Subcutaneous adipose tissue (tissue), 4 donors: Measurements from ENCODE around the gene OTOP3. TPM values are rescaled to one million over a fixed set of nuclear protein-coding genes. Genes with fewer than 3 reads are reported as not detected.

ENCODE experiments used
- CTCF ChIP-seq: fragments of 450-650 bp; IDR thresholded peaks from one replicate; pipeline ENCODE4 v1.5.1; 2016; ENCODE audit warnings: low read depth, mild to moderate bottlenecking, control low read depth, antibody characterized with exemption, moderate library complexity
- total RNA-seq, 4 donors: library from RNA; depleted of rRNA; stranded (reverse); fragments of >200 nt; gene quantifications; one replicate each; pipeline ENCODE4 v1.1.0, GENCODE V29; 2016

The OTOP3 gene
- total RNA-seq: not detected

DNA sequence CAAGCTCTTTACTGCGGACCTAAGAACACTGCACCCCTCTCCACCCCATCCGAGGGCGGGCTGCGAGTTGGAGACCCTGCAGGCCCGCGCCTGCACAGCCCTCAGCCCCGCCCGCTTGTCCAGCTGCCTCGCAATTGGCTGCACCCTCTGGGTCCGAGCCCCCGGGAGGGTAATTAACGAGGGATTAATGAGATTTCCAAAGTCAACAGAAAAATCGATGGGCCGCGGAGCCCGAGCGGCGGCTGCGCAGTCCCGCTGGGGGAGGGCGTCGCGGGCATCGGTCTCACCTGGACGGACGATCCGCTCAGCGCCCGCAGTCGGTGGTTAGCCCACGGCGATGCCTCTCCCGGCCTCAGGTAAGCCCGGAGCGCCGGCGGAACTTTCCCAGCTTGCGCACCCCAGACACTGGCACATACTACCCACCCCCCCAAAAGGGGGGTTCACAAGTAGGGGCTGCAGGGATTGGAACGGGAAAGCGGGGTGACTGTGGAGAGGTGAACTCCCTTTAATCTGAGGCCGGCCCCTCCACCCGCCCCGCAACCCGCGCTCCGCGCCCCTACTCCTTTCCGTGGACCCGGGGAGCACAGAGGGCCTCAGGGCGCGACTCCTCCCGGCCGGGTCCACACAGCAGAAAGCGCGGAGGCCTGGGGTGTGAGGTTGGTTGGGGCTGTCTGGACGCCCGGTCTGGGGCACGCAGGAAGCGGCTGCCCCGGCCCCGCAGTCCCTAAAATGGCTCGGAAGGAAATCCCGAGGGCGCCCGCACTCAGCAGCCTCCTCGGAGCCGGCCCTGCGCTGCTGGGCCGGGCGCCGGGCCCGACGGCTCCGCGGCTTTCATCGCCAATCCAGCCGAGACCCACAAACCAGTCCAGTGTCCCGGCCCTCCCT is at the start of gene OTOP3:
Gene OTOP3, plus strand, starts transcription at position 314 of the 885 bp plus-strand sequence. Its CDS starts 24 bp downstream, at position 338.
- no peak for TF ChIP-seq CTCF

GRCh38 chr17:74888469-74888868 is 47.2 kb upstream of the OTOP3 start:
- TF ChIP-seq CTCF: no peak

DNA sequence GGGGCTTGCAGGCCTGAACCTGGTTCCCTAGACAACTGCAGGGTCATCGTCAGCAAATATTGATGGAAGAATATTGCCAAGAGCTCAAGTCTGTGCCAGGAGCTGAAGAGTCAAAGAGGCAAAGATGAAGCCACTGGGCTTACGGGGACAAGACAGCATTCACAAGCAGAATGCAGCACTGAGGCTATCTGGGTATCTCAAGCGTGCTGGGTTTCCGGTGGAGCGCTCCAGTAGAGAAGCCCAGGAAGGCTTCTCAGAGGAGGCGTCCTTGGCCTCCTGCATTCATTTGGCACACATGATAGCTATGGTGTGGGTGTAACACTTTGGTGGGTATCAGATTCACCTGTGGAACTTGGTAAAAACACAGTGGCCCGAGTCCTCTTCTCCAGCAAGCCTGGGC is 45.1 kb upstream of the OTOP3 start:
- TF ChIP-seq CTCF: no peak

- no peak for TF ChIP-seq CTCF
Observed at GRCh38 chr17:74892013-74892841, 43.5 kb upstream of the OTOP3 start.

DNA sequence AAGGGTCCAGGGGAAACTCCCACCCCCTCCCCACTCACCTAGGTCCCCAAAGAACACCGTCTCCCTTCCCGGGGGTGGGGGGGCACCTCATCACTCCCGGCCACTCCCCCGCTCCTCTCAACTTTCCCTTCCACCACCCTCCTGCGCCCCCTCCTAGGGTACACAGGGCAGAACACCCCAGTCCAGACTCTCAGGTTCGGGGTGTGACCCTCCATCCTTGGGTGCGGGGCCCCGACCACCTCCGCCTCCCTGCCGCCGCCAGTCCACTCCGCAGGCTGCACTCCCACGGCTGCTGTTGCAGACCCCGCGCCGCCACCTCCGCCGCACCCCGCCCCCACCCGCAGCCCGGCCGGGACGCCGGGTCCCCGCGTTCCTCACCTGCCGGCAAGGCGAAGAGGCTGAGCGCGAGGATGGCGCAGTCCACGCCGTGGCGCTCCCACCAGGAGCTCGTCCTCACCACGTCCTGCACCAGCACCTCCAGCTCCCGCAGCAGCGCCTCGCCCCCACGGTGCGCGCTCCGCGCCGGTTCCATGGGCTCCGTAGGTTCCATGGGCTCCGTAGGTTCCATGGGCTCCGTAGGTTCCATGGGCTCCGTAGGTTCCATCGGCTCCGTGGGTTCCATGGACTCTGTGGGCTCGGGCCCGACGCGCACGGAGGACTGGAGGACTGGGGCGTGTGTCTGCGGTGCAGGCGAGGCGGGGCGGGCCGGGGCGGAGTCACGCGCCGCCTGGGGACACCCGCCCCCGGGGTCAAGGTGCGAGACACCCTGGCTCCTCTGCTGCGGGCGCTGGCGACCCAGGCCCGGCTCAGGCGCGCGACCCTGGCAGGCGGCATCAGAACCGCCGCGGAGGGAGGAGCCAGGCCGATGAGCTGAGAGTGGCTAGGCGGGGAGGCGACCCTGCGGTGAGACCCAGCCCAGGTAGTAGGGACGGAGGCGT is 42.5 kb upstream of the OTOP3 start, which contains the start of gene FADS6:
Gene FADS6, minus strand, starts transcription at position 660 of the 938 bp plus-strand sequence. Its CDS starts 38 bp downstream, at position 622.
- no peak for TF ChIP-seq CTCF

DNA sequence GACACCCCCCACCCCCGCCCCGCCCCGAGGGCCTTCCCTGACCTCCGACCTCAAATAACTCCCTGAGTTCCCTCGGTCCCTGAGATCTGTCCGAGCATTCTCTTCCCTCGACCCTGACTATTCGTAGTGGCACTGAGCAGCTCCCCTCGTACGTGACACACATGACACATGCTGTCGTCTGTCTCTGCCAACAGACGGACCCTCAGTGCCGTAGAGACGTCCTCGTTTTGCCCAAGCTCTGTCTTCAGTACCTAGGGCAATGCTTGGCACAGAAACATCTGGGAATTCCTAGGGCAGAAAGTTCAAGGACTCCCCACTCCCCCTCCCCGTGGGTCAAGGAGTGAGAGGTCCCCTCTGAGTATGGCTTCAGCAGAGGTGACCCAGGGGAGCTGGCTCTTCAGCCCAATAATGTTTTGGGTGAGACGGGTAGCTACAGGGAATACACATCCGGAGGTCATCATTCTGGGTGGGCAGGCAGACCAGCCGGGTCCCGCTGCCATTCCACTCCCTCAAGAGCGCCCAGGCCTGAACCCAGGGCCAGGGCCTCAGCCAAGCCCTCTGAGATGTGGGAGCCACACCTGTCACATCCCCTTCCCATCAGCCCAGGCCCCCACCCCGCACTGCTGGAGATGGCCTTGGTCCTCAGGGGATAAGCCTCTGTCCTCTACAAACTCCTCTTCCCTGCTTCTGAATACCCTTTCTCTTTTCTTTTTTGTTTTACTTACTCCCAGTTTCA is 41.6 kb upstream of the OTOP3 start:
- TF ChIP-seq CTCF: no peak
